RKO (cell line): Measurements from ENCODE around the gene IFRD1.

Experiments used
- DNase-seq: peaks from one replicate; pipeline ENCODE4 v3.0.0-alpha.2; 2016; ENCODE audit warnings: low spot score

Gene IFRD1

GRCh38 chr7:112449902-112450806, at the start of gene IFRD1:
TSS of gene IFRD1 (plus strand) at chr7:112450460. CDS start at chr7:112450689, 229 bp downstream.
- DNase-seq: peak; percentile 100

GRCh38 chr7:112404321-112404720, 45.9 kb upstream of the IFRD1 start:
- no peak for DNase-seq

DNA sequence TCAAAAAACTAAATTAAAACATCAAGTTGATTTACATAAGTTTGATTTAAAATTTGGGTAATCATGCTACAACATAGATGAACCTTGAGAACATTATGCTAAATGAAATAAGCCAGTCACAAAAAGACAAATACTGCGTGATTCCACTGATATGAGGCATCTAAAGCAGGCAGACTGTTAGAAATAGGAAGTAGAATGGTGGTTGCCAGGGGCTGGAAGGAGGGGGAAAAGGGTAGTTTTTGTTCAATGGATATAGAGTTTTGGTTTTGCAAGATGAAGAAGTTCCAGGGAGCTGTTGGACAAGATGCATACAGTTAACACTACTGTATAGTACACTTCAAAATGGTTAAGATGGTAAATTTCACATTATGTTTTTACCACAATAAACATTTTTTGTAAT, 45.0 kb upstream of the IFRD1 start:
- DNase-seq: no peak

GRCh38 chr7:112407261-112407660, 43.0 kb upstream of the IFRD1 start:
- DNase-seq: no peak

DNA sequence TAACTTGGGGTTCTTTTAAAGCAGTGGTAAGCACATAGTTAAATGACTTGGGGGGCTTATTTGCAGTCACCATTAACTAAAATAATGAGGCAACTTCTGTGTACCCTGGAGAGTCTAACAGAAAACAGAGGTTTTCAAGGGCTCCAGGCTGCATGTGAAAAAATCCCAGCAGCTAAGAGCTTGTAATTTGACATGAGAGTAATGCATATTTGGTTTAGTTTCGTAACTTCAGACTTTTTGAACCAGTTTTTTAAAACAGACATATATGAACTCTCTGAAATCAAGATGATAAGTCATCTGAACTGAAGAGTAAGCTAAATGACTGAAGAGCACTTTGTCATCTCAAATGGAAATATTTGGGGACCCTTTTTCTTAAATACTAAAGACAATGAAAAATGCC, 40.2 kb upstream of the IFRD1 start:
- no peak for DNase-seq

GRCh38 chr7:112411186-112411795, 39.0 kb upstream of the IFRD1 start:
- DNase-seq: peak; percentile 62

DNA sequence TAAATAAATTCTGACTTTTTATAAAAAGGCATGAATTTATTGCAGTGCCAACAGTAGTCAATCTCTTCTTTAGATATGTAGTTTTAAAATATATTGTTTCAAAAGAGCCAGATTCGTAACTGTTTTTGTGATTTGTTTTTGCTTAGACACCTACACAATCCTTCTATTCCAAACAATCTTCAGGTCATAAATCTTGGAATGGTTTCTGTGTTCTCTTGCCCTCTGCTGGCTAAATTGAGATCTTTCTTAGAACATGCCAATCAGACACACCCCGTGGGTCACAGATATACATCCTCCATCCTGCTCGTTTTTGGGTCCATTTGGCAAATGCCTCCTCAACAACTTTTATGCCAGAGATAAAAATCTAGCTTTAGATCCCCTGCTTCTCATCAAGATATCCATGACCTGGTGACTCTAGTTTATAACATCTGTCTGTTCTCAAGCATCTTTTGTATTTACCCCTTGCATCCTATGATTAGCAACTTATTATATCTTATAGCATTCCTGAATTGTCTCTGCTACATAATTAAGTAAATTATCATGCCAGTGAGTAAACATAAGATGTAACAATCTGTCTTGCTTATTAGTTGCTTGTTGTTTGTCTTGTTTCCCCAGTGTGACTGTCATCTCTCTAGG, 35.3 kb upstream of the IFRD1 start:
- peak; percentile 80 for DNase-seq

DNA sequence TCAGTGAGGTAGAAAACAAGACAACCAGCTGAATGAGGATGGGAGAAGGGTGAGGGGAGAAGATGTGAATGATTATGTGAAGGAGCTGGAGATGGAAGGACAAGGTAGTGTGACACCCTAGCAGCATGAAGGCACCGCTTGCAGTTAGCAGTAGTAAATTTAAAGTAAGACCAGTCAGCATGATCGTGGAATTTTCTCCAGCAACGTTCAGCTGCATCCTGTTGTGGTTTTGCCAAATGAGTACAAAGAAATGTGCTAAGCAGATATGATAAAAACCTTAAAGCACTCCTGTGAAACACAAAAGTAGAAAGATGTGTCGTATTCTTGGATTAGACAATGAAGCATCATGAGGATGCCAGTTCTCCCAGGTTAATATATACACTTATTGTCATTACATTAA, 34.1 kb upstream of the IFRD1 start:
- no peak for DNase-seq

DNA sequence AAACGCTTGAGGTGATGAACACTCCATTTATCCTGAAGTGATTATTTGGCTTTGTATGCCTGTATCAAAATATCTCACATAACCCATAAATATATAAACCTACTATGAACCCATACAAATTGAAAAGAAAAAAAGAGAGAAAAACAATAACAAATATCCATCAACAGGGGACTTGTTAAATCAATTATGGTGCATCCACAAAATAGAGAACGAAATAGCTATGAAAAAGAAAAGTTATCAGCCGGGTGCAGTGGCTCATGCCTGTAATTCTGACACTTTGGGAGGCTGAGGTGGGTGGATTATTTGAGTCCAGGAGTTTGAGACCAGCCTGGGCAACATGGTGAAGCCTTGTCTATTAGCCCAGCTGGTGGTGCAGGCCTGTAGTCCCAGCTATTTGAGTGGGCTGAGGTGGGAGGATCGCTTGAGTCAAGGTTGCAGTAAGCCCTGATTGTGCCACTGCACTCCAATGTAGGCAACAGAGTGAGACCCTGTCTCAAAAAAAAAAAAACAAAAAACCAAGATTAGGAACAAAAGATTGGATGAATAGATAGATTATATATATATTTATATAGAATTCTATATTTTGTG, 30.6 kb upstream of the IFRD1 start:
- no peak for DNase-seq

DNA sequence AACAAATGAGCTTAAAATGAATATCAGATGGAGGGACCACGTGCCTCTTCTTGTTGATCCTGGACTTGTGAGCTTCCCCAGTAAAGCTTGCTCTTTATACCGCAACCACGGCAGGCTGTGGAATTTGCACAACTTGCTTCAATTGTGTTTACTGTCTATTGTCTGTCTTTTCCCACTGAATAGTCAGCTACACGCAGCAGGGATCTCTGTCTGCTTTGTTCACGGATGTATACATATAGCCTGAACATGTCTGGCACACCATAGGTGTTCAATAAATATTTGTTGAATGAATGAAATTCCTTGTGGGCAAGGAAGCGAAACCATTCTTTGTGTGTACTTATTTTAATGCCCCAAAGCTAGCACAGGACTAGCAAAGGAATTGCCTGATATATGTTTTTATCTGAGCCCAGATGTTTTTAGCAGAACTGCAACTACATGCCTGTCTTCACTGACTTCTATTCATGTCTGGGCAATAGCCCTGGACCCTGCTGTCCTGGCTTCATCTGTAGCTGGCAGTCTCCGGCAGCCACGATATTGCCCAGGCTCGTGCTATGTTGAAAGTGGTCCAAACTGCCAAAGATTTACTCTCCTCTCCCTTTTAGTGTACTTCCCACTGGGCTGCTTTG, 29.9 kb upstream of the IFRD1 start:
- DNase-seq: no peak

DNA sequence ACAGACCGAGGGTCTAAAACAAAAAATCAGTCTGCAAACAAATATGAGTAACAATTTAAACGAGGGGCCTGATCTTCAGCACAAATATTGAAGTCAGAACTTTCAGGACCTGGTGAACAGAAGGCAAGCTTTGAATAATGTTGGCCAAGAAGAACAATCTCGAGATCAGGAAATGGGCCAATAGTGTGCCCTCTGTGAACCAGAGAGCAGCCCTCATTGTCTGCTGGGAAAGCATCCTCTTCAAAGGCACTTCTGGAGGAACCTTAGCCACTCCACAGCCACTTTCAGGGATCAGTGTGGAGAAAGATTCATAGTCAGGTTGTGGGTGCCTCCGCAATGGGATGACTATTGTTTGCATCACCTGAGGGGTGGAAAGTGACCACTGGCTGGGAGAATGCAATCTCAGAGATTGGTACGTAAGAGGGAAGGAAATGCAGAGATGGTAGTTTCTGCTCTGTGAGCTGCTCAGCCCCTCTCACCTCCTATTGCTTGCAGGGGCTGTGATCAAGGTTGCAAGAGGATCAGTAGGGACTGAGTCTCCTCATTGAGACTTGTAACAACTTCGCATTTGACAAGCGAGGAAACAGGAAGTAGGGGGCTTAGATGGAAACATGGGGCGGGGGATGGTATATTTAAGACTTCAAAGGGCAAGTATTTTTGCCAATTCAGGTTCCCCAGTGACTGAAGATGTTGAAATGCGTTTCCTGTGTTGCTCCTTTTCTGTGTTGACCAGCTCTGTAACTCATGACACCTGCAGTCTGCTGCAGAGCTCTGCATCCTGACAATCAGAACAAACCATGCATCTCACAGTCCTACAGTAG, 28.4 kb upstream of the IFRD1 start:
- DNase-seq: no peak

DNA sequence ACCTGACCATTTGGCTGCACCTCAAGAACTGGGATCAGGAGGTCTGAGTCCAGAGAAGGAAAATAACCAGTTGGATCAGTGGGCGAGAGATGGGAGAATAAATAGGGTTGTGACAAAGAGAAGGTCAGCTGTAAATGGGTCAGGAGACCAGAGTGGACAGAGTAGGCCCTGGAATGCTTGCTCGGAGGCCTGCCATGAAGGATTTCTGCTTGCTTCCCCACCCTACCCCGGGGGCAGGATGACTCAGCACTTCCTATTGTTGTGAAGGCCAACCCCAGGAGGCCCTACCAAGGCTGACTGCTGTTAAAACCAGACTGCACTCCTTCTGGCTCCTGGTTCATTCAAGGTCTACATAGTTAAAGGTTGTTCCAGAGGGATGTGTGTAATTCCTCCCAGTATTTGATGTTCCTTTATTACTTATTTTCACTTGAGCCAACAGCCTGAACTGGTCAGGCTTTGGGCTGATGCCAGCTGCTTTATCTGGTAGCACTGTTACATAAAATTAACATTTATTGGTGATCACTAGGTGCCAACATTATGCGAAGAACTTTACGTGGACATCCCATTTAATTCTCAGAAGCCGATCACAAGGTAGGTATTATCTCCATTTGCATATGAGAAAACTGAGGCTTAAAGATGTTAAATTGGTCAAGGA, 27.3 kb upstream of the IFRD1 start:
- no peak for DNase-seq

DNA sequence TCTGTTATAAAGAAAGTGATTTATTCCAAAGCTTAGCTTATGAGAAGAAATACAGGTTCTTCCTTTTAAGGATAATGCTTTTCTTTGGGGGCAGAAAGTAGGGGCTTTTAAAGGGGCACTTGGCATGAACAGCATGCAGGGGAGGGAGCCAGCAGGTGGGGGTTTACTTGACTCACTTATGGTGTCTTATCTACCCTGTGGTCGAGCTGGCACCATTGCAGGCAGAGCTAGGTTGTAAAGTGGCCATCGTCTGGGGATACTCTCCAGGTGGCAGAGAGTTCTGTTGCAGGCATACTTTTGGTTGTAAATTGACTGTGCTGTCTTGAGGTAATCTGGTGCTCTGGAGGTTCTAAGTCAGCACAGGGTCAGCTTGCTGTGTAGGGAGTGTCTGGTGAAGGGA, 26.3 kb upstream of the IFRD1 start:
- DNase-seq: no peak

DNA sequence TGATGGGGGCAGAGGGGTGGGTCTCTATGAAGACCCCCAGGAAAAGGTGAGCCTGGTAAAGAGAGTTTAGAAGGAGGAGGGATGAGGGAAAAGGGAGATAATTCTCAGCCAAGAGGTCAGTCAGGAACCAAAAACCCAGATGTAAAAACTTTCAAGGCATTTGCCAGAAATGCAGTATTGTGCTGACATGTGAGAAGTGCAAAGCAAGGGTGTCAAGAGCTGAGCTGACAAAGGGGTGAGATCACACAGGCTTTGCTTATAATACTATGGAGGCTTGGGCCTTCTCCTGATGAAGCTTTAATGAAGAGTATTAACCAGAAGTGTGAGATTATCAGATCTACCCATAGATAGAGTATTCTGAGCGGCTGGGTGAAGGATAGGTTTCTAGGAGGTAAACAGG, 22.3 kb upstream of the IFRD1 start:
- no peak for DNase-seq

- no peak for DNase-seq
Measured at GRCh38 chr7:112428715-112429114, 21.5 kb upstream of the IFRD1 start.

DNA sequence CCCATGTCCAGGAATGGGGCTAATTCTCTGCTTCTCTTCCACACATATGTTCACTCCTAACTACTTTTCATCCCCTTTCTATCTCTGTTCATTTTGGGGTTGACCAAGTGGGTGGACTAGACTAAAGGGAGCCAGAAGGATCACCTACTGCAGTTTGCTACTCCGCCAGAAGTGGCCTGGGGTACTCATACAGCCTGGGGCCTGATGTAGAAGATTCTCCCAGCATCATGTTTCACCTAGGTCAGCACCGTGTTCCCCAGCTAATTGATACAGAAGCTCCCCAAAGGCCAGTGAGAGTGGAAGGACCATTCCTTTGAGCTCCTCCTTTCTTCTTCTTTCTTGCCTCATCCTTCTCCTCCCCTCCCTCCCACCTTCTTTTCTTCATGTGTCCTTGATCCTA, 19.6 kb upstream of the IFRD1 start:
- DNase-seq: no peak

DNA sequence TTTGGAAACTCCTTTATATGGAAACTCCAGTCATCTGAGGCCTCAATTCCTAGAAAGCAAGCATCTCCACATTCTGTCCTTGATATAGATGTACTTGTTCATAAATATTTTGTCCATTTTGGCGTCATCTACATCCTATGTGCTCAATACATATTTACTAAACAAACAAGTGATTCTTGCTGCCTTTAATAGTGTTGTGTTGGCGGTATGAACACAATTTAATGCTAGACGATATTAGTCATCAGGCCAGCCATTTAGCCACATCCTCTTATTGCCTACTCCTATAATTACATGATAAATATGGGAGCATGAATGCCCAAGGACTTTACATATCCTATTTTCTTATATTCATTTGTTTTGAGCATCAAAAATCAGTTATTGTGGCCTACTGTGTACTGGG, 18.5 kb upstream of the IFRD1 start:
- DNase-seq: no peak

GRCh38 chr7:112433289-112433688, 17.0 kb upstream of the IFRD1 start:
- no peak for DNase-seq

DNA sequence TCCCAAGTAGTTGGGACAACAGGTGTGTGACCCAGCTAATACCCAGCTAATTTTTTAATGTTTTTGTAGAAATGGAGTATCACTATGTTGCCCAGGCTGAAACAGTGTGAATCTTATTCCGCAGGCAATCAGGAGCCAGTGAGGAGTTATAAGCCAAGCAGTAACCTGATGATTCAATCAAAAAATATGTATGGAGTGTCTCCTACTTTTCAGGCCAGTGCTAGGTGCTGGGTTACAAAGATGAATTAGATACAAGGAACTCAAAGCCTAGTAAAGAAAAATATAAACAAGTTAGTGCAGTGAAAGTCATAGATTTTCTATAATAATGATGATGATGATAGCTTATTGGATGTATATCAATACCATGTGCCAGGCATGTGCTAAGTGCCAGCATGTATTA, 13.2 kb upstream of the IFRD1 start:
- DNase-seq: no peak

DNA sequence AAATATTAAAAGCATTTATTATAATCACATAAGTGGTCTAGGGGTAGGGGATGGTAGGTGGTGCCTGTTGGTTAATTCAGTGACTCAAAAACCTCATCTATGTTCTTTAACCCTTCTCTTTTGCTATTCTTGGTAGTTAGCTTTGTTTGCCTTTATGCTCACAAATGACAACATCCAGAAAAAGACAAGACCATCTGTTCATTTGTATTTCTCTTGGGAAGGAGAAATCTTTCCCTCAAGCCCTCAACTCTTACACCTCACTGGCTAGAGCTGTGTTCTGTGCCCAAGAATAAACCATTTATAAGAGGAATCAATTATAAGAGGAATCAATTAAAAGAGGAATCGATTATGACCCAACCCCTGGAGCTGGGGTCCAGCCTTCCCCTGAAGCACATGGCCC, 10.8 kb upstream of the IFRD1 start:
- no peak for DNase-seq

- DNase-seq: no peak
Measured at GRCh38 chr7:112442210-112442609, 8.1 kb upstream of the IFRD1 start.
